Measurements from ENCODE around the gene PIAS4.

Gene PIAS4

GRCh38 chr19:4023600-4024398 lies 16.3 kb downstream of the PIAS4 start:
- no peak for DNase-seq (ENCODE audit: low read depth, low spot score)

GRCh38 chr19:4025317-4025716 lies 17.8 kb downstream of the PIAS4 start:
- no peak for DNase-seq (ENCODE audit: low read depth, low spot score)

GRCh38 chr19:4027146-4027545 lies 19.6 kb downstream of the PIAS4 start:
- no peak for DNase-seq (ENCODE audit: low read depth, low spot score)

GRCh38 chr19:4028334-4029246 lies 21.1 kb downstream of the PIAS4 start:
- no peak for DNase-seq (ENCODE audit: low read depth, low spot score)

- no peak for DNase-seq (ENCODE audit: low read depth, low spot score)
Measured at GRCh38 chr19:4029247-4029614, 21.7 kb downstream of the PIAS4 start.

- DNase-seq (ENCODE audit: low read depth, low spot score): no peak
Measured at GRCh38 chr19:4030552-4030951, 23.0 kb downstream of the PIAS4 start.

- DNase-seq (ENCODE audit: low read depth, low spot score): no peak
Measured at GRCh38 chr19:4030981-4031380, 23.4 kb downstream of the PIAS4 start.

- DNase-seq (ENCODE audit: low read depth, low spot score): no peak
Measured at GRCh38 chr19:4031420-4031819, 23.9 kb downstream of the PIAS4 start.

- DNase-seq (ENCODE audit: low read depth, low spot score): no peak
Measured at GRCh38 chr19:4032436-4032835, 24.9 kb downstream of the PIAS4 start.

- no peak for DNase-seq (ENCODE audit: low read depth, low spot score)
Measured at GRCh38 chr19:4033028-4033956, 25.8 kb downstream of the PIAS4 start.

GRCh38 chr19:4034048-4035017 lies 26.8 kb downstream of the PIAS4 start:
- DNase-seq (ENCODE audit: low read depth, low spot score): no peak

GRCh38 chr19:4035018-4035566 lies 27.6 kb downstream of the PIAS4 start:
- DNase-seq (ENCODE audit: low read depth, low spot score): no peak

- DNase-seq (ENCODE audit: low read depth, low spot score): no peak
Measured at GRCh38 chr19:4035582-4035981, 28.0 kb downstream of the PIAS4 start.

GRCh38 chr19:4036576-4037300 lies 29.2 kb downstream of the PIAS4 start:
- DNase-seq (ENCODE audit: low read depth, low spot score): no peak

- no peak for DNase-seq (ENCODE audit: low read depth, low spot score)
Measured at GRCh38 chr19:4037301-4037949, 29.9 kb downstream of the PIAS4 start.

- no peak for DNase-seq (ENCODE audit: low read depth, low spot score)
Measured at GRCh38 chr19:4038057-4038456, 30.5 kb downstream of the PIAS4 start.

- no peak for DNase-seq (ENCODE audit: low read depth, low spot score)
Measured at GRCh38 chr19:4038661-4039423, 31.3 kb downstream of the PIAS4 start.

- no peak for DNase-seq (ENCODE audit: low read depth, low spot score)
Measured at GRCh38 chr19:4042064-4042730, 34.7 kb downstream of the PIAS4 start.
